GM03348 (cell line): Measurements from ENCODE around the gene ACVR1.
A peak's percentile ranks its signal among the peaks of the same experiment; 100 is the strongest.

Experiments
- DNase-seq: peaks from one replicate; pipeline ENCODE4 v3.0.0; 2012; ENCODE audit warnings: low spot score

The ACVR1 gene

GRCh38 chr2:157789933-157790511, 86.1 kb downstream of the ACVR1 start:
- DNase-seq = no peak

- DNase-seq = no peak
Measured at GRCh38 chr2:157789256-157789655, 86.9 kb downstream of the ACVR1 start.

- DNase-seq = no peak
Measured at GRCh38 chr2:157788201-157788600, 87.9 kb downstream of the ACVR1 start.

GRCh38 chr2:157787364-157787938, 88.7 kb downstream of the ACVR1 start:
- DNase-seq = no peak

GRCh38 chr2:157786663-157787363, 89.3 kb downstream of the ACVR1 start:
- DNase-seq = no peak

- DNase-seq = no peak
Measured at GRCh38 chr2:157785866-157786662, 90.1 kb downstream of the ACVR1 start.

GRCh38 chr2:157785200-157785599, 90.9 kb downstream of the ACVR1 start:
- no peak for DNase-seq

- no peak for DNase-seq
Measured at GRCh38 chr2:157784823-157785175, 91.3 kb downstream of the ACVR1 start.

GRCh38 chr2:157784169-157784822, 91.8 kb downstream of the ACVR1 start:
- DNase-seq = no peak

- DNase-seq = no peak
Measured at GRCh38 chr2:157783245-157783644, 92.9 kb downstream of the ACVR1 start.

- no peak for DNase-seq
Measured at GRCh38 chr2:157782057-157782845, 93.9 kb downstream of the ACVR1 start.

- DNase-seq = no peak
Measured at GRCh38 chr2:157780211-157780610, 95.9 kb downstream of the ACVR1 start.

GRCh38 chr2:157779794-157780193, 96.3 kb downstream of the ACVR1 start:
- DNase-seq = no peak

- peak; percentile 62 for DNase-seq
Measured at GRCh38 chr2:157777427-157777826, 98.7 kb downstream of the ACVR1 start.

GRCh38 chr2:157771234-157771633, 104.9 kb downstream of the ACVR1 start:
- DNase-seq = no peak

GRCh38 chr2:157769856-157770255, 106.3 kb downstream of the ACVR1 start:
- DNase-seq = peak; percentile 35

- no peak for DNase-seq
Measured at GRCh38 chr2:157764386-157764785, 111.7 kb downstream of the ACVR1 start.

GRCh38 chr2:157761520-157761919, 114.6 kb downstream of the ACVR1 start:
- DNase-seq = peak; percentile 20

- DNase-seq = no peak
Measured at GRCh38 chr2:157760949-157761348, 115.2 kb downstream of the ACVR1 start.

- no peak for DNase-seq
Measured at GRCh38 chr2:157759855-157760254, 116.3 kb downstream of the ACVR1 start.

GRCh38 chr2:157758586-157758985, 117.5 kb downstream of the ACVR1 start:
- DNase-seq = no peak

GRCh38 chr2:157757500-157757899, 118.6 kb downstream of the ACVR1 start:
- no peak for DNase-seq
